EL (cell line): ENCODE measurements around the gene ICAM4.
"Not testable (repeated sequence)": the region's sequence is repeated elsewhere in the genome, so short reads cannot be mapped to it uniquely, and the experiment has no call there.

Source experiments
- DNase-seq: peaks from one replicate; pipeline ENCODE4 v3.0.0-alpha.2; 2016

Gene ICAM4

DNA sequence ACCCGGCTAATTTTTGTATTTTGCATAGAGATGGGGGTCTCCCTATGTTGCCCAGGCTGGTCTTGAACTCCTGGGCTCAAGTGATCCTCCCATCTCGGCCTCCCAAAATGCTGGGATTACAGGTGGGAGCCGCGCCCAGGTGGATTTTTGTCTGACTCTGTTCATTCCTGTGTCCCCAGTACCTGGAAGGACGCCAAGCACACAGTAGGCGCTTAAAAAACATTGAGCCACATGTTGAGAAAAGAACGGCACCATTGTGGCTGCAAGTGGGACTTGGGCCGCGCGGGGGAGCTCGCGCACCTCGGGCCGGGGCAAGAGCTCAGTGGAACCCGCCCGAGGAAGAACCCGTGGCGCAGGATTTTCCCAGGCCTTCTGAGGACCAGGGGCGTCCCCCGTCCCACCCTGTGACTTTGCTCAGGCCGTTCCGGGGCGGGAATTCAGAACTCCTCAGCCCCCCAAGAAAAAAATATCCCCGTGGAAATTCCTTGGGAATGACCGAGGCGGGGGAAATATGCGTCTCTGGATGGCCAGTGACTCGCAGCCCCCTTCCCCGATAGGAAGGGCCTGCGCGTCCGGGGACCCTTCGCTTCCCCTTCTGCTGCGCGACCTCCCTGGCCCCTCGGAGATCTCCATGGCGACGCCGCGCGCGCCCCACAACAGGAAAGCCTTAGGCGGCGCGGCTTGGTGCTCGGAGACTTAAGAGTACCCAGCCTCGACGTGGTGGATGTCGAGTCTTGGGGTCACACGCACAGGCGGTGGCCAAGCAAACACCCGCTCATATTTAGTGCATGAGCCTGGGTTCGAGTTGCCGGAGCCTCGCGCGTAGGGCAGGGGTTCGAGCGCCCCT lies 17.2 kb upstream of the ICAM4 start:
- peak; percentile 78 for DNase-seq

DNA sequence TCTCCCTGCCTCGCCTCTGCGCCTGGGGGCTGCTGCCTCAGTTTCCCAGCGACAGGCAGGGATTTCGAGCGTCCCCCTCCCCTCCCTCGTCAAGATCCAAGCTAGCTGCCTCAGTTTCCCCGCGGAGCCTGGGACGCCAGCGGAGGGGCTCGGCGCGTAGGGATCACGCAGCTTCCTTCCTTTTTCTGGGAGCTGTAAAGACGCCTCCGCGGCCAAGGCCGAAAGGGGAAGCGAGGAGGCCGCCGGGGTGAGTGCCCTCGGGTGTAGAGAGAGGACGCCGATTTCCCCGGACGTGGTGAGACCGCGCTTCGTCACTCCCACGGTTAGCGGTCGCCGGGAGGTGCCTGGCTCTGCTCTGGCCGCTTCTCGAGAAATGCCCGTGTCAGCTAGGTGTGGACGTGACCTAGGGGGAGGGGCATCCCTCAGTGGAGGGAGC lies 16.6 kb upstream of the ICAM4 start:
- peak; percentile 62 for DNase-seq

DNA sequence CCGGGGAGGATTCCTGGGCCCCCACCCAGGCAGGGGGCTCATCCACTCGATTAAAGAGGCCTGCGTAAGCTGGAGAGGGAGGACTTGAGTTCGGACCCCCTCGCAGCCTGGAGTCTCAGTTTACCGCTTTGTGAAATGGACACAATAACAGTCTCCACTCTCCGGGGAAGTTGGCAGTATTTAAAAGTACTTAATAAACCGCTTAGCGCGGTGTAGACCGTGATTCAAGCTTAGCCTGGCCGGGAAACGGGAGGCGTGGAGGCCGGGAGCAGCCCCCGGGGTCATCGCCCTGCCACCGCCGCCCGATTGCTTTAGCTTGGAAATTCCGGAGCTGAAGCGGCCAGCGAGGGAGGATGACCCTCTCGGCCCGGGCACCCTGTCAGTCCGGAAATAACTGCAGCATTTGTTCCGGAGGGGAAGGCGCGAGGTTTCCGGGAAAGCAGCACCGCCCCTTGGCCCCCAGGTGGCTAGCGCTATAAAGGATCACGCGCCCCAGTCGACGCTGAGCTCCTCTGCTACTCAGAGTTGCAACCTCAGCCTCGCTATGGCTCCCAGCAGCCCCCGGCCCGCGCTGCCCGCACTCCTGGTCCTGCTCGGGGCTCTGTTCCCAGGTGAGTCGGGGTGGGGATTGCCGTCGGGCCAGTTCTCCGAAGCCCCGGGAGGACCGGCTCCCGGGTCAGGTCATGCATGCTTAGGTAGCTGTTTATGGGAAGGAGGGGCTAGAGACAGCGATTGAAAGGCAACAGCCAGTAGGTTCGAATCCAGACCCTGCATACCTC lies 15.9 kb upstream of the ICAM4 start, which contains the start of gene ICAM1:
Gene ICAM1 (plus strand): TSS at position 505 of the 779 bp plus-strand sequence. CDS start 40 bp downstream, at position 545.
- DNase-seq, result peak; percentile 87

DNA sequence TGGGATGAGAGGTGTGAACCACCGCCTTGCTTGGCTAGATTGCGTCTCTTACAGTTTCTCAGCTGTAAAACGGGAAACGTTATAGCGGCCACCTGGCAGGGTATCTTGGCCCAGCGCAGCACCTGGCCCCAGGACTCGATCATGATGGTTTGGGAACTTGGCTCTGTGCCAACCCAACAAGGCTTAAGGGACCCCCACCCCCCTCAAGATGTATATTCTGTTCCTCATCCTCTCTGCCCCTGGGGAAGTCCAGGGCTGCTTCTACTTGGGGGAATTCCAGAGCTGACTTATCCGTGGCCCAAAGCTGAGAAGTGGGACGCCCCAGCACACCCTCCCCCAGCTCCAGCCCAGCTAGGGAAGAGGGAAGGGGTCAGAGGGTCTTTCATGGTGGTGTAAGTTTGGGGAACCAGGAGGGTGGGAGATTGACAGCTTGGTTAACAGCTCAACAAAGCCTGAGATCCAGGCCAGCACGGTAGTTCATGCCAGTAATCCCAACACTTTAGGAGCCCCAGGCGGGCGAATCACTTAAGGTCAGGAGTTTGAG lies 15.1 kb upstream of the ICAM4 start:
- DNase-seq, result peak; percentile 54

DNA sequence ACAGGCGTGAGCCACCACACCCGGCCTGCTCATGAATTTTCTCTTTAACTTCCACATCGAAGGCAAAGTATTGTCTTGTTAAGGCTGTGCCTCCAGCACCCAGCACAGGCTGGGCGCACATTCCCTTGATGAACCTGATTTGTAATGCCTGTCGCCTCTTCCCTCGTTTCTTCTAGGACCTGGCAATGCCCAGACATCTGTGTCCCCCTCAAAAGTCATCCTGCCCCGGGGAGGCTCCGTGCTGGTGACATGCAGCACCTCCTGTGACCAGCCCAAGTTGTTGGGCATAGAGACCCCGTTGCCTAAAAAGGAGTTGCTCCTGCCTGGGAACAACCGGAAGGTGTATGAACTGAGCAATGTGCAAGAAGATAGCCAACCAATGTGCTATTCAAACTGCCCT lies 12.2 kb upstream of the ICAM4 start:
- DNase-seq, result no peak

DNA sequence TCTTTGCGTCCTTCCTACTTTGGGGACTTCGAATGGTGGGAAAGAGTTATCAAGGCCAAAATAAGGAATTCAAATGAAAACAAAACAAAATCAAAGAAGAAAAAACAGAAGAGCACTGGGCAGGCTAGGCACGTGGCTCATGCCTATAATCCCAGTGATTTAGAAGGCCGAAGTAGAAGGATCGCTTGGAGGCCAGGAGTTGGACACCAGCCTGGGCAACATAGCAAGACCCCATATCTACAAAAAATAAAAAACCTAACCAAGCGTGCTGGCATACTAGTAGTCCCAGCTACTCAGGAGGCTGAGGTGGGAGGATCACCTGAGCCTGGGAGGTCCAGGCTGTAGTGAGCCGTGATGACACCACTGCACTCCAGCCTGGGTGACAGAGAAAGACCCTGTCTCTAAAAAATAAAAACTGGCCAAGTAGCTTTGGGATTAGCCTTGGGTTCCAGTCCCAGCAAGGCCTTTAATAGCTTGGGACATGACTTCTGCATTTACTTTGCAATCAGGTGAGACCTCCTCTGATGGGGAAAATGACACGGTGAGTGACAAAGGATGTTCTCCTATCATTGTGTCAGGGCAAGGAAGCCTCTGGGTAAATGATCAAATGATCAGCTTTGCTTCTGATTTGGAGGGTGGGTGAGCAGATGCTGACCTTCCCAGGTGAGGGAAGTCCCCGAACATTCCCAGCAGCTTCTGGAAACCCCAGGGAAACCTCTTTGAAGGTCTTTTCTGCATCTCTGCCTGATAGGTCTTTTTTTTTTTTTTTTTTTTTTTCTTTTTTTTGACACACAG lies 8.8 kb upstream of the ICAM4 start:
- DNase-seq, result no peak

DNA sequence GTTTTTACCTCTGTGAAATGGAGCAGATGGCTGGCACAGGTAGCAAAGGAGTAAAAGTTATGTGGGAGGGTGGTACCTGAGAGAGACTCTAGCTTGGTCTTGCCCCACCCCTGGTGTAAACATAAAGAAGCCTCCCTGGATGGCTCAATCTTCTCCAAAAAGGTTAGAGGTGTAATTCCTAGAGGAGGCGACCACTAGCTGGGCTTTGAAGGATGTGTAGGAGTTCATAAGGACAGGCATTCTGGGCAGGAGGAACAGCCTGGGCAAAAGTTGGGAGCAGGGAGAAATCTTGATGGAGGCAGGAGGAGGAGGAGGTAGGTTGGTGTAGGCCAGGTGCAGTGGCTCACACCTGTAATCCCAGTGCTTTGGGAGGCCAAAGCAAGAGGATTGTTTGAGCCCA lies 7.8 kb upstream of the ICAM4 start:
- DNase-seq, result no peak

DNA sequence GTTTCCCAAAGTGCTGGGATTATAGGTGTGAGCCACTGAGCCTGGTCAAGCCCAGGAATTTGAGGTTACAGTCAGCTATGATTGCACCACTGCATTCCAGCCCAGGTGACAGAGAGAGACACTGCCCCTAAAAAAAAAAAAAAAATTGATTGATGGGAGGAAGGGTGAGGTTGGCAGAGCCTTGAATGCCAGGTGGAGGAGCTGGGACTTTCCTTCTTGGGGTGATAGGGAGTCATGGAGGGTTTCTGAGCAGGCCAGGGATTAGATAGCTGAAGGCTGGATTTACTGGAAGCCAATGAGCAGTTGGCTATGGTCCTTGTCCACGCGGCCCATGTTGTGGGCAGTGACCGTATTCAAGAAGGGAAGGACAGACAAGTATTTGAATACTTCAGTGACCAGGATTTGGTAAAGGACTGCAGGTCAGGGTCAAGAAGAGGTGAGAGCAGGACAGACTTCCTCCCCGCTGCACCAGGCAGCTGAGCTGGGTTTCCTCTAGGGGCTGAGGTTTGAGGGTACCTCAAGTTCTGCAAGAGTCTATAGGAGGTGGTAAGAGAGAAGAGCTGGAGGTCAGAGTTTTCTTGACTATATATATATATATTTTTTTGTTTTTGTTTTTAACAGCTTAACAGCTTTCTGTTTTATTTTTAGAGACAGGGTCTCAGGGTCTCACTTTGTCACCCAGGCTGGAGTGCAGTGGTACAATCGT lies 6.9 kb upstream of the ICAM4 start:
- DNase-seq, result no peak

DNA sequence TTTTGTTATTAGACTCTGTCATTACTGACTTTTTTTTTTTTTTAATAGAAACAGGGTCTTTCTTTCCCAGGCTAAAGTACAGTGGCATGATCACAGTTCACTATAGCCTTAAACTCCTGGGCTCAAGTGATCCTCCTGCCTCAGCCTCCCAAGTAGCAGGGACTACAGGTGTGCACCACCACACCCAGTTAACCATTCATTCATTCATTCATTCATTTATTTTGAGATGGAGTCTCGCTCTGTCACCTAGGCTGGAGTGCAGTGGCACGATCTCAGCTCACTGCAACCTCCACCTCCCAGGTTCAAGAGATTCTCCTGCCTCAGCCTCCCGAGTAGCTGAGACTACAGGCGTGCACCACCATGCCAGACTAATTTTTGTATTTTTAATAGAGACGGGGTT lies 4.7 kb upstream of the ICAM4 start:
- DNase-seq, result not testable (repeated sequence)

DNA sequence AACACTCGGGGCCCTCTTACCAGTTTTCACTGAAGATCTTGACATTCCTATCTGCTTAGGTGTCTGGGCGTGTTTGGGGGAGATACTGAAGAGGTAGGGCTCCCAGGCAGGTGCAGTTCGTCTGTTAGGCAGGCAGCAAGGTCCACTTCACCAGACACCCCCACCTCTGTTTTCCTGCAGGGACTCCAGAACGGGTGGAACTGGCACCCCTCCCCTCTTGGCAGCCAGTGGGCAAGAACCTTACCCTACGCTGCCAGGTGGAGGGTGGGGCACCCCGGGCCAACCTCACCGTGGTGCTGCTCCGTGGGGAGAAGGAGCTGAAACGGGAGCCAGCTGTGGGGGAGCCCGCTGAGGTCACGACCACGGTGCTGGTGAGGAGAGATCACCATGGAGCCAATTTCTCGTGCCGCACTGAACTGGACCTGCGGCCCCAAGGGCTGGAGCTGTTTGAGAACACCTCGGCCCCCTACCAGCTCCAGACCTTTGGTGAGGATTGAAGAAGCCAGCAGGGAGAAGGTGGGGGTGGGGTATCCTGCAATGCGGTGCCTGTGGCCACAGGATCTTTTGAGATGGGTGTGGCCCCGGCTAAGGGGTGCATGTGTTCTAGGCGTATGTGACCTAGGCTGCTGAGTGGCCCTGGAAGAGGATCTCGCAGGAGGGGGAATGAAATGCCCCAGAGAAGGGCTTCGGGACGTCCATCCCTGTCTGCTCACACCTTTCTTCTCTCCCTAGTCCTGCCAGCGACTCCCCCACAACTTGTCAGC lies 3.3 kb upstream of the ICAM4 start:
- no peak for DNase-seq

DNA sequence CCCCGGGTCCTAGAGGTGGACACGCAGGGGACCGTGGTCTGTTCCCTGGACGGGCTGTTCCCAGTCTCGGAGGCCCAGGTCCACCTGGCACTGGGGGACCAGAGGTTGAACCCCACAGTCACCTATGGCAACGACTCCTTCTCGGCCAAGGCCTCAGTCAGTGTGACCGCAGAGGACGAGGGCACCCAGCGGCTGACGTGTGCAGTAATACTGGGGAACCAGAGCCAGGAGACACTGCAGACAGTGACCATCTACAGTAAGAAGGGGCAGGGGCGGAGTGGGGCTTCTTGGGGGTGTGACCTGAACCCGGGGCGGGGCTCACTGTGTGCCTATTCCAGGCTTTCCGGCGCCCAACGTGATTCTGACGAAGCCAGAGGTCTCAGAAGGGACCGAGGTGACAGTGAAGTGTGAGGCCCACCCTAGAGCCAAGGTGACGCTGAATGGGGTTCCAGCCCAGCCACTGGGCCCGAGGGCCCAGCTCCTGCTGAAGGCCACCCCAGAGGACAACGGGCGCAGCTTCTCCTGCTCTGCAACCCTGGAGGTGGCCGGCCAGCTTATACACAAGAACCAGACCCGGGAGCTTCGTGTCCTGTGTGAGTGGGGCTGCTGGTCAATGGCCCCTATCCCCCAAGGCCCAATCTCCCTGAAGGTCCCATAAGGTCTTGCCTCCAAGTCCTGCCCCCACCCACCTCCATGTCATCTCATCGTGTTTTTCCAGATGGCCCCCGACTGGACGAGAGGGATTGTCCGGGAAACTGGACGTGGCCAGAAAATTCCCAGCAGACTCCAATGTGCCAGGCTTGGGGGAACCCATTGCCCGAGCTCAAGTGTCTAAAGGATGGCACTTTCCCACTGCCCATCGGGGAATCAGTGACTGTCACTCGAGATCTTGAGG lies 2.4 kb upstream of the ICAM4 start:
- DNase-seq, result no peak

DNA sequence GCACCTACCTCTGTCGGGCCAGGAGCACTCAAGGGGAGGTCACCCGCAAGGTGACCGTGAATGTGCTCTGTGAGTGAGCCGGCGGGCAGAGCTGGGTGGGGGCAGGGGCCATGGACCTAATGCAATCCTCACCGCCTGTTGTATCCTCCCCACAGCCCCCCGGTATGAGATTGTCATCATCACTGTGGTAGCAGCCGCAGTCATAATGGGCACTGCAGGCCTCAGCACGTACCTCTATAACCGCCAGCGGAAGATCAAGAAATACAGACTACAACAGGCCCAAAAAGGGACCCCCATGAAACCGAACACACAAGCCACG lies 1.8 kb upstream of the ICAM4 start:
- no peak for DNase-seq

DNA sequence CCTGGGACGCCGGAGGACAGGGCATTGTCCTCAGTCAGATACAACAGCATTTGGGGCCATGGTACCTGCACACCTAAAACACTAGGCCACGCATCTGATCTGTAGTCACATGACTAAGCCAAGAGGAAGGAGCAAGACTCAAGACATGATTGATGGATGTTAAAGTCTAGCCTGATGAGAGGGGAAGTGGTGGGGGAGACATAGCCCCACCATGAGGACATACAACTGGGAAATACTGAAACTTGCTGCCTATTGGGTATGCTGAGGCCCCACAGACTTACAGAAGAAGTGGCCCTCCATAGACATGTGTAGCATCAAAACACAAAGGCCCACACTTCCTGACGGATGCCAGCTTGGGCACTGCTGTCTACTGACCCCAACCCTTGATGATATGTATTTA lies 1.4 kb upstream of the ICAM4 start:
- DNase-seq, result no peak

DNA sequence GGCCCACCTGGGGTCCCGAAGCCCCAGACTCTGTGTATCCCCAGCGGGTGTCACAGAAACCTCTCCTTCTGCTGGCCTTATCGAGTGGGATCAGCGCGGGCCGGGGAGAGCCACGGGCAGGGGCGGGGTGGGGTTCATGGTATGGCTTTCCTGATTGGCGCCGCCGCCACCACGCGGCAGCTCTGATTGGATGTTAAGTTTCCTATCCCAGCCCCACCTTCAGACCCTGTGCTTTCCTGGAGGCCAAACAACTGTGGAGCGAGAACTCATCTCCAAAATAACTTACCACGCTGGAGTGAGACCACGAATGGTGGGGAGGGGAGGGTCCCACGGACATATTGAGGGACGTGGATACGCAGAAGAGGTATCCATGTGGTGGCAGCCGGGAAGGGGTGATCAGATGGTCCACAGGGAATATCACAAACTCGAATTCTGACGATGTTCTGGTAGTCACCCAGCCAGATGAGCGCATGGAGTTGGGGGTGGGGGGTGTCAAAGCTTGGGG lies 2.0 kb downstream of the ICAM4 start:
- peak; percentile 83 for DNase-seq

DNA sequence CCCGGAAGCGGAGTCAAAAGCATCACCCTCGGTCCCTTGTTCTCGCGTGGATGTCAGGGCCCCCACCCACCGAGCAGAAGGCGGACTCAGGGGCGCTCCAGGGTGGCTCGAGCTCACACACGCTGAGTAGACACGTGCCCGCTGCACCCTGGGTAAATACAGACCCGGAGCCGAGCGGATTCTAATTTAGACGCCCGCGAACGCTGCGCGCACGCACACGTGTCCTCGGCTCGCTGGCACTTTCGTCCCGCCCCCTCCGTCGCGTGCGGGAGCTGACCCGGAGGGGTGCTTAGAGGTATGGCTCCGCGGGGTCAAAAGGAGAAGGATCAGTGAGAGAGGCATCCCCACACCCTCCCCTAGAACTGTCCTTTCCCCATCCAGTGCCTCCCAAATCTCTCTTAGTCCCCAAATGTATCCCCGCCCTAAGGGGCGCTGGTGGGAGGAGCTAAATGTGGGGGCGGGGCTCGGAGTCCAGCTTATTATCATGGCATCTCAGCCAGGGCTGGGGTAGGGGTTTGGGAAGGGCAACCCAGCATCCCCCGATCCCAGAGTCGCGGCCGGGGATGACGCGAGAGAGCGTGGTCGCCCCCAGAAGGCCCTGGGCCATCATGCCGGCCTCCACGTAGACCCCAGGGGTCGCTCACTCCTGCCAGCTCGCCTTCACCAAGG lies 2.5 kb downstream of the ICAM4 start:
- DNase-seq, result peak; percentile 84

DNA sequence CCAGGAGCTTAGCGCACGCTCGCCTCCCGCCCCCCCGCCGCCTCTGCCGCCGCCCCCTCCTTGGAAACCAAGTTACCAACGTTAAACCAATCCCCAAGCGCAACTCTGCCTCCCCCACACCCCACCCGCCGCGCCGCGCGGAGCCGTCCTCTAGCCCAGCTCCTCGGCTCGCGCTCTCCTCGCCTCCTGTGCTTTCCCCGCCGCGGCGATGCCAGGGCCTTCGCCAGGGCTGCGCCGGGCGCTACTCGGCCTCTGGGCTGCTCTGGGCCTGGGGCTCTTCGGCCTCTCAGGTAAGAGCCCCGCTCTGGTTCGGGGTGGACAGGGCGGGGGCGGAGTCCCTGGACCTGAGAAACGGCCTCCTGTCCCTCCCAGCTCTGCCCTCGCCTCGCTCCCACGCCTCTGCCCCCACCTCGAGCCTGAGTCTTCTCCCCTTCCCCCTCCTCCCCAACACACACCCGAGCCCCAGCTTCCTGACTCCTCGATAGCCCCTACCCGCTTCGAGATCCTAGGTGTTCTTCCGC lies 3.1 kb downstream of the ICAM4 start, which contains the start of gene ICAM5:
Gene ICAM5 (plus strand): TSS at position 117 of the 521 bp plus-strand sequence. CDS start 92 bp downstream, at position 209.
- DNase-seq, result peak; percentile 68

DNA sequence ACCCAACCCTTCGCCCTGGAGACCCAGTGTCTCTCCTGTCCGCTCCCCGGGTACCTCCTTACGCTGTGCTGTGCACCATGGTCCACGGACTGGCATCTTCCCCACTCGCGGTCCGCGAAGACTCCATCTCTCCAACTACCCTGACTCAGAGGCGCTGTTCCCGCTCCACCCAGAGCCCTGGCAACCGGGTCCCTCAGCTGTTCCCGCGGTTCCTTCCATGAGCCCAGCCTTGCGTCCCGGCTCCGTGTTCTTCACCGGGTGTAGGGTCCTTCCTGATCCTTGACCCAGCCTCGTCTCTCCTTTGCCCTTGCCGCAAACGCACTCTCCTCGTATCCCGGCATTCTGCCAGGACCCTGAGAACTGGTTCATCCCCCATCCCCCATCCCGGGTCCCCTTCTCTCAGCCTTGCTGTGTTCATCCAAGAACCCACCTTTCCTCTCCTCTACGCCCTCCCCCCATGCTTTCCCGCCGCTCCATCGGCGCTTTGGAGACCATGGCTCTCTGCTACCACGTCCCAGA lies 3.7 kb downstream of the ICAM4 start:
- DNase-seq, result peak; percentile 45

DNA sequence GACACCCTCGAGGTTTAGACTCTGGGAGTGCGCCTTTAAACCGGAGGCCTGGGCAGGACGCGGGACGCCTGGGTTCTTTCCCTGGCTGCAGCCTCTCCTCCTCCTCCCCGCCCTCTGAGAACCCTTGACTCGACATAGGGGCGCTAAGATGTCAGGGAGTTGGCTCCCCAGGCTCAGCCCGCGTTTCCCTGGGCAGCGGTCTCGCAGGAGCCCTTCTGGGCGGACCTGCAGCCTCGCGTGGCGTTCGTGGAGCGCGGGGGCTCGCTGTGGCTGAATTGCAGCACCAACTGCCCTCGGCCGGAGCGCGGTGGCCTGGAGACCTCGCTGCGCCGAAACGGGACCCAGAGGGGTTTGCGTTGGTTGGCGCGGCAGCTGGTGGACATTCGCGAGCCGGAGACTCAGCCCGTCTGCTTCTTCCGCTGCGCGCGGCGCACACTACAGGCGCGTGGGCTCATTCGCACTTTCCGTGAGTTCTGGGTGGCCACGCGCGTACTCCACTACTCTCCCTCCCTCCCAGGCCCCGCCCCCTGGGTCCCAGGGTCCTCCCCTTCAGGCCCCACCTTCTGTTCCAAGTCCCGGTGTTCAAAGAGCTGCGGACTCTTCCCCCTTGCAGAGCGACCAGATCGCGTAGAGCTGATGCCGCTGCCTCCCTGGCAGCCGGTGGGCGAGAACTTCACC lies 4.3 kb downstream of the ICAM4 start:
- DNase-seq, result peak; percentile 75
